NB4 (cell line): Measurements from ENCODE around the gene NCAPG.

ENCODE experiments used
- DNase-seq: peaks from one replicate; pipeline ENCODE4 v3.0.0; 2010; ENCODE audit warnings: low read depth
- H3K4me3 ChIP-seq: one replicate; pipeline ENCODE4 v1.5.1; 2011; ENCODE audit warnings: mild to moderate bottlenecking, low read depth, low read length, moderate library complexity
- CTCF ChIP-seq: IDR thresholded peaks from one replicate; pipeline ENCODE4 v1.5.1; 2012; ENCODE audit warnings: low read depth, low read length
- MAX ChIP-seq: IDR thresholded peaks from 2 replicates; pipeline ENCODE4 v1.6.1; 2011; ENCODE audit warnings: low read depth, low read length
- MYC ChIP-seq: IDR thresholded peaks from 2 replicates; pipeline ENCODE4 v1.6.1; 2011; ENCODE audit warnings: low read depth, low read length
- POLR2A ChIP-seq: IDR thresholded peaks from 2 replicates; pipeline ENCODE4 v1.6.1; 2011; ENCODE audit warnings: mild to moderate bottlenecking; ENCODE audit not compliant: insufficient read length; ENCODE audit errors: extremely low read depth

Gene NCAPG

GRCh38 chr4:17810260-17811077 is at the start of gene NCAPG, which contains the start of gene DCAF16:
NCAPG (plus strand) TSS chr4:17810979; CDS start chr4:17811078, 99 bp downstream.
DCAF16 (minus strand) TSS chr4:17810757; CDS start chr4:17804141, 6,616 bp downstream.
- DNase-seq = peak; percentile 100
- TF ChIP-seq CTCF (no peak), MAX (peak; percentile 69), POLR2A (peak; percentile 99), MYC (peak; percentile 70)
- H3K4me3 ChIP-seq = peak within 1 kb of the TSS; percentile 87

GRCh38 chr4:17761062-17761461 is 49.7 kb upstream of the NCAPG start:
- peak; percentile 58 for TF ChIP-seq MYC
- TF ChIP-seq CTCF = no peak
- peak; percentile 56 for TF ChIP-seq MAX
- TF ChIP-seq POLR2A = no peak
- peak; percentile 59 for DNase-seq
- H3K4me3 ChIP-seq = no peak overlapping the region

- peak; percentile 30 for DNase-seq
- H3K4me3 ChIP-seq = no peak overlapping the region
- TF ChIP-seq MAX = no peak
- no peak for TF ChIP-seq POLR2A
- TF ChIP-seq MYC = no peak
- TF ChIP-seq CTCF = peak; percentile 28
These were observed 48.1 kb upstream of the NCAPG start for GRCh38 chr4:17762726-17763125.

- no peak overlapping the region for H3K4me3 ChIP-seq
- no peak for DNase-seq
- TF ChIP-seq MYC = no peak
- no peak for TF ChIP-seq CTCF
- TF ChIP-seq POLR2A = no peak
- TF ChIP-seq MAX = no peak
These were observed 47.4 kb upstream of the NCAPG start for GRCh38 chr4:17763416-17763815.

- no peak for DNase-seq
- TF ChIP-seq POLR2A = no peak
- no peak for TF ChIP-seq MYC
- TF ChIP-seq MAX = no peak
- TF ChIP-seq CTCF = no peak
- no peak overlapping the region for H3K4me3 ChIP-seq
These were observed 46.8 kb upstream of the NCAPG start for GRCh38 chr4:17763931-17764330.
